ENCODE results near the gene MT1B.
A peak's percentile ranks its signal among the peaks of the same experiment; 100 is the strongest.

GRCh38 chr16:56683424-56684172, 31.9 kb downstream of the MT1B start:
- TF ChIP-seq SMC3 (IDR thresholded peaks at IDR 0.05; ENCODE audit: low read depth, low read length) = no peak
- TF ChIP-seq, protein P1, sequence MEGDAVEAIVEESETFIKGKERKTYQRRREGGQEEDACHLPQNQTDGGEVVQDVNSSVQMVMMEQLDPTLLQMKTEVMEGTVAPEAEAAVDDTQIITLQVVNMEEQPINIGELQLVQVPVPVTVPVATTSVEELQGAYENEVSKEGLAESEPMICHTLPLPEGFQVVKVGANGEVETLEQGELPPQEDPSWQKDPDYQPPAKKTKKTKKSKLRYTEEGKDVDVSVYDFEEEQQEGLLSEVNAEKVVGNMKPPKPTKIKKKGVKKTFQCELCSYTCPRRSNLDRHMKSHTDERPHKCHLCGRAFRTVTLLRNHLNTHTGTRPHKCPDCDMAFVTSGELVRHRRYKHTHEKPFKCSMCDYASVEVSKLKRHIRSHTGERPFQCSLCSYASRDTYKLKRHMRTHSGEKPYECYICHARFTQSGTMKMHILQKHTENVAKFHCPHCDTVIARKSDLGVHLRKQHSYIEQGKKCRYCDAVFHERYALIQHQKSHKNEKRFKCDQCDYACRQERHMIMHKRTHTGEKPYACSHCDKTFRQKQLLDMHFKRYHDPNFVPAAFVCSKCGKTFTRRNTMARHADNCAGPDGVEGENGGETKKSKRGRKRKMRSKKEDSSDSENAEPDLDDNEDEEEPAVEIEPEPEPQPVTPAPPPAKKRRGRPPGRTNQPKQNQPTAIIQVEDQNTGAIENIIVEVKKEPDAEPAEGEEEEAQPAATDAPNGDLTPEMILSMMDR (conservative IDR thresholded peaks at IDR 0.05; ENCODE audit: low read depth, low read length) = no peak
- TF ChIP-seq POLR2A (IDR thresholded peaks at IDR 0.05; ENCODE audit: low read depth, low read length) = no peak
- TF ChIP-seq CEBPB (IDR thresholded peaks at IDR 0.05; ENCODE audit: low read depth, low read length) = no peak
- no peak for TF ChIP-seq RFX5 (IDR thresholded peaks at IDR 0.05; ENCODE audit: low read depth, low read length)
- peak; percentile 76 for TF ChIP-seq MAFK (IDR thresholded peaks at IDR 0.05; ENCODE audit: low read depth, low read length)
- no peak for TF ChIP-seq ELK1 (IDR thresholded peaks at IDR 0.05; ENCODE audit: borderline replicate concordance, low read depth, low read length)
- no peak for TF ChIP-seq MXI1 (IDR thresholded peaks at IDR 0.05; ENCODE audit: borderline replicate concordance, low read depth, low read length)
- no peak for TF ChIP-seq USF2 (IDR thresholded peaks at IDR 0.05; ENCODE audit: low read depth, low read length)
- no peak for TF ChIP-seq FOS (IDR thresholded peaks at IDR 0.05; ENCODE audit: low read depth, low read length)
- TF ChIP-seq MAZ (IDR thresholded peaks at IDR 0.05; ENCODE audit: borderline replicate concordance, low read depth, low read length) = no peak
- no peak for TF ChIP-seq RCOR1 (IDR thresholded peaks at IDR 0.05; ENCODE audit: insufficient replicate concordance, low read length)

Measured in IMR-90 (cell line).